Large intestine (tissue), 3 donors: Measurements from ENCODE around the gene SAMD15. TPM values are rescaled to one million over a fixed set of nuclear protein-coding genes. Genes with fewer than 3 reads are reported as not detected.

Experiments
- DNase-seq, 2 donors: peaks; one replicate each; pipeline versions ENCODE4 v3.0.0 to v3.0.0-alpha.2; 2013
- H3K27ac ChIP-seq: one replicate; pipeline ENCODE4 v1.5.1; 2013; ENCODE audit warnings: low read length
- H3K27me3 ChIP-seq: 2 replicates; pipeline ENCODE4 v1.6.1; 2013; ENCODE audit warnings: low read length; ENCODE audit not compliant: control insufficient read depth, insufficient read depth
- H3K36me3 ChIP-seq: 2 replicates; pipeline ENCODE4 v1.6.1; 2013; ENCODE audit warnings: low read length; ENCODE audit not compliant: control insufficient read depth, insufficient read depth
- H3K4me1 ChIP-seq: one replicate; pipeline ENCODE4 v1.6.1; 2013; ENCODE audit warnings: low read length; ENCODE audit not compliant: control insufficient read depth, insufficient read depth
- H3K4me3 ChIP-seq: one replicate; pipeline ENCODE4 v1.5.1; 2013; ENCODE audit warnings: low read length
- H3K9me3 ChIP-seq: one replicate; pipeline ENCODE4 v1.6.1; 2013; ENCODE audit warnings: mild to moderate bottlenecking, low read depth, low read length, moderate library complexity; ENCODE audit not compliant: control insufficient read depth
- WGBS: methylation state at CpG from one replicate; pipeline ENCODE4 v1.1.5; 2013; ENCODE audit warnings: low lambda C conversion rate; ENCODE audit not compliant: insufficient coverage; 5-methylcytosine and 5-hydroxymethylcytosine counted together
- polyA plus RNA-seq: library from polyadenylated mRNA; unstranded; fragments of 120-200 nt; gene quantifications from one replicate; pipeline ENCODE4 v1.2.1, GENCODE V29; 2013

SAMD15 gene
- polyA plus RNA-seq, 1 donor, result 1.6 TPM

DNA sequence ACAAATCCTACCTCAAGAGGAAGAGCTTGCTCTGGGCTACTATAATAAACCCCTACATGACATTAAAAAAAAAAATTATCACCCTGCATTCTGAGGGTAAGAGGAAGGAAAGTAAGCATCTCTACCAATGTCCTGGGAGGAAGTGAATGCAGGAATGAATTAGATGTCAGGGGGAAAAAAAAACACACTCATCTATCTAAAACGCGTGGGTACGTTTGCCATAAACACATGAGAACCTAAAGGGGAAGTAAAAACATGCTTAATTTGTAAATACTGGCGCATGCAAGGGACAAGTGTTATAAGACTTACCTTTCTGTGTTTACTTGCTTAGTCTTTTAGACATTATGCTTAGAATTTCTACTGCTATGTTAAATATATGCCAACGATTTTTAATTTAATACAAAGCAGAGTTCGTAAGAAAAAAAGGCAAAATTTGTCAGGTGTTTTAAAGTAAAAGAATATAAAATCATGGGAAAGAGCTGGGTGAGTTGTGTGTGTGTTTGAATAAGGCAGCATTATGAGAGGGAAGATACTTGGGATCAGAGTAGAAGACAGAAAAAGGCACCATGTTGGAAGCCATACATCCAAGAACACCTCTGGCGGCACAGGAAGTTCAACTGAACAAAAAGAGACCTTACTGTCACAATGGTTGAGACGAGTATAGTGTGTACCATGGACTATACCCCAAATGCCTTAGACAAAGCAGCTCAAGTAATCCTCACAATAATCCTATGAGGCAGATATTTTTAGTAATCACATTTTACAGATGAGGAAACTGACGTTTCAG is 1.8 kb upstream of the SAMD15 start:
- WGBS, result 88% methylated on average over 4 of the region's 9 CpGs
- Histone ChIP-seq H3K27ac (no peak overlapping the region), H3K4me3 (no peak overlapping the region)

DNA sequence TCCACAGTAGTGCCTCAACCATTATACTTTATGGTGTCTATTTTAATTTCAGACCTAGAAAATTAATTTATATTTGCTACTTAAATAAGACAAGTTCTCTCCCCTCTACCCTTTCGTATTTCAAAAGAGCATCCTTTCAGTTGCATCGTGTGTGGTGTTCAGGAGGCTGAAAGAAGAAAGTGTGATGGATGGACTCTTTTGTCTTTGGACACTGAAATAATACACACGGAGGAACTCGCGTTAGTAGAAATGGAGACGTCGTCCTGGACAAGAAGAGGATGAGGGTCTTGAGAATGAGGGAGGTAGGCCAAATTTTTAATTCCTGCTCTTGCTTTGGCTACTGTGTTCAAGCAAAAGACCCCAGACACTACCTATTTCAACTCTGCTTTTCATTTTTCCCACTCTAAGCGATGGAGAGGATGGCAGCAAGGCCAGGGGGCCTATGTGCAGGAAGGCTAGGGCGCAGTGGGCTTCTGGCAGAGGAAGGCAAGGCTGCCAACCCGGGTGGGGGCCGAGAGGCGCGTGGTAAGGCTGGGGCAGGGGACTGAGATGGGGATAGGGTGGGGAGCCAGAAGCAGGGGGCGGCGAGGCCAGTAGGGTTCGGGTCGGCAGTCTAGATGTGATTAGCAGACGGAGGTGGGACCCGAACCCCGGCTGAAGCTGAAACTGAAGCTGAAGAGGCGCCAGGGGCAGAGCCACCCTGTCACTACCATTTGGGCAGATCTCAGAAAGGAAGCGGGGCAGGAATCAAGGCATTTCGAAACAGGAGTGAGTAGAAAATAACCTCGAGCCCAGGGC is 1.0 kb upstream of the SAMD15 start:
- Histone ChIP-seq H3K4me1 (no peaks in the 10 kb centered on the region), H3K27me3 (no peaks in the 10 kb centered on the region), H3K27ac (peak overlapping the region; percentile 39), H3K4me3 (peak overlapping the region; percentile 90), H3K9me3 (no peaks in the 10 kb centered on the region), H3K36me3 (no peaks in the 10 kb centered on the region)
- DNase-seq, result peak in 1 of 2 donors; percentile 11
- WGBS, result no CpG with 5 or more reads among the region's 24 CpGs

More for the DNA sequence above, 1.8 kb upstream of the SAMD15 start:
- no peak for DNase-seq
- Histone ChIP-seq H3K9me3 (no peaks in the 10 kb centered on the region), H3K36me3 (no peaks in the 10 kb centered on the region), H3K4me1 (no peaks in the 10 kb centered on the region), H3K27me3 (no peaks in the 10 kb centered on the region)

DNA sequence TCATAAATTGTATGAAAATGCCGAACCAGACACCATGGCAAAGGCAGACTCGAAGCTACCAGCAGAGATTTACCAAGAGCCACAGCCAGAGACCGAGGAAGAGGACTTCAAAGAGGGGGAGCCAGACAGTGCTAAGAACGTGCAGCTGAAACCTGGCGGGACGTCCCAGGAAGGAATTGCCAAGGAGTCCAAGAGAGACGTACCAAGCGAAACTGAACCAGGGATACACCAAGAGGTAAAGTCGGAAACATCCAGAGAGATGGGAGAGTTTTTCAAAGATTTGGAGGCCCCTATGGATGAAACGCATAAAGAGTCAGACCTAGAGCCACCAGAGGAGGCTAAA is 294 bp downstream of the SAMD15 start:
- Histone ChIP-seq H3K4me3 (peak overlapping the region; percentile 90), H3K4me1 (no peaks in the 10 kb centered on the region), H3K9me3 (no peaks in the 10 kb centered on the region), H3K27me3 (no peaks in the 10 kb centered on the region), H3K36me3 (no peaks in the 10 kb centered on the region), H3K27ac (no peak overlapping the region)
- whole genome bisulfite sequencing, result 13% methylated on average over 3 of the region's 10 CpGs
- no peak for DNase-seq

DNA sequence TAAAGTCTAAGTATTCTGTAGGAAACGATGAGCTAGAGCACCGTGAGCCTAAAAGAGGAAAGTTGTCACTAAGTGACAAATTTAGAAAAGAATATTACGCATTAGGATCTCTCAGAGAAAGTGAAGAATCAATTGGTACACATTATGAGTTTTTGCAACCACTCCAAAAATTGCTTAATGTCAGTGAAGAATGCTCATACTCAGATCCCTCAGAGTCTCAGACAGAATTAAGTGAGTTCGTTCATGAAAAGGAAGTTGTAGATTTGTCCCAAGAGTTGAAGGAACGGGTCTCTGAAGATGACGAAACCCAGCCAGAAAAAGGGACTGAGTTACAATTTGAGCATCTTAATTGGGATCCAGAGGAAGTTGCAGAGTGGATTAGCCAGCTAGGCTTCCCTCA is 1.5 kb downstream of the SAMD15 start:
- DNase-seq, result no peak
- H3K27ac ChIP-seq, result no peak overlapping the region
- 96% methylated on average over 4 of the region's 6 CpGs for WGBS

DNA sequence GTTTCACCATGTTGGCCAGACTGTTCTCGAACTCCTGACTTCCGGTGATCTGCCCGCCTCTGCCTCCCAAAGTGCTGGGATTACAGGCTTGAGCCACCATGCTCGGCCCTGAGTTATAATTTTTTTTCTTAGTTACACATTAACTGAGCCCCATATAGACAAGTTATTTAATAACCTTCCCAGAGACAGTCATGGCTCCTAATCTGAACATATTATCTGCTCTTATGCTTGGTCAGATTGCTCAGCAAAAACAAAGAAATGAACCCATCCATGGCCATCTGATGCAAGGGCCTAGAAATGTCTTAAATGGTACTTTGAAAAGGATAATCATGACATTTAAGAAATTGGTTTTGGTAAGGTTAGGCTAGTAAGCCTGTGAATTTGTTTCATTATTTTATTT is 13.0 kb downstream of the SAMD15 start:
- DNase-seq, result peak; percentile 33 to 74
- no peak overlapping the region for H3K4me3 ChIP-seq
- H3K9me3 ChIP-seq, result no peaks in the 10 kb centered on the region
- H3K36me3 ChIP-seq, result no peaks in the 10 kb centered on the region
- WGBS, result no CpG with 5 or more reads among the region's 4 CpGs
- peaks cover 3% of the 10 kb centered on the region for H3K4me1 ChIP-seq
- peak overlapping the region; percentile 27 for H3K27ac ChIP-seq
- no peaks in the 10 kb centered on the region for H3K27me3 ChIP-seq

More for the DNA sequence above, 1.5 kb downstream of the SAMD15 start:
- no peak overlapping the region for H3K4me3 ChIP-seq
- peaks cover 2% of the 10 kb centered on the region for H3K4me1 ChIP-seq
- H3K36me3 ChIP-seq, result no peaks in the 10 kb centered on the region
- H3K27me3 ChIP-seq, result no peaks in the 10 kb centered on the region
- H3K9me3 ChIP-seq, result no peaks in the 10 kb centered on the region

DNA sequence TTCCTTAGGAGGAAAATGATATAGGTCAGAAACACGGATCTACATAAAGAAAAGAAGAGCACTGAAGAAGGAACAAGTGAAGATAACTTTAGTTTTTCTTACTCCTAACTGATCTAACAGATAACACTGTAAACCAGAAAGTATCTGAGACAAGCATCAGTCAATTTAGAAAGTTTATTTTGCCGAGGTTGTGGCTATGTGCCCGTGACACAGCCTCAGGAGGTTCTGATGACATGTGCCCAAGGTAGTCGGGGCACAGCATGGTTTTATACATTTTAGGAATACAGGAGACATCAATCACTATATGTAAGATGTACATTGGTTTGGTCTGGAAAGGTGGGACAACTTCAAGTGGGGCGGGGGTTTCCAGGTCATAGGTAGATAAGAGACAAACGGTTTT is 23.0 kb downstream of the SAMD15 start:
- Histone ChIP-seq H3K36me3 (no peaks in the 10 kb centered on the region), H3K27me3 (no peaks in the 10 kb centered on the region), H3K4me1 (no peaks in the 10 kb centered on the region), H3K4me3 (no peak overlapping the region), H3K9me3 (no peaks in the 10 kb centered on the region), H3K27ac (no peak overlapping the region)
- DNase-seq, result no peak
- 84% methylated on average over 3 of the region's 6 CpGs for WGBS

DNA sequence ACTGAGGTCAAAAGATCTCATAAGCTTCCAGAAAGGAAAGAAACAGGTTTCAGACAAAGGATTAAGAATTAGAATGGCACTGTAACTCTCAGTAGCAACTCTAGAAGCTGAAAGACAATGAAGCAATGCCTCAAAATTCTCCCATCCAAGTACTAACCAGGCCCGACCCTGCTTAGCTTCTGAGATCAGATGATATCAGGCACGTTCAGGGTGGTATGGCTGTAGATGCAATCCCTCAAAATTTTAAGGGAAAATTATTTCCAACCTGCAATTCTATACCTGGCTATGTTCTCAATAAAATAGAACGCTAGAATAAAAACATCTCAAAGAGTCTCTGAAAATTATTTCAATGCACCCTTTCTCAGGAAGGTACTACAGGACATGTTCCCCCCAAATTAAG is 26.6 kb downstream of the SAMD15 start:
- H3K9me3 ChIP-seq, result no peaks in the 10 kb centered on the region
- H3K27ac ChIP-seq, result no peak overlapping the region
- 80% methylated on average over 1 of the region's 3 CpGs for WGBS
- H3K4me1 ChIP-seq, result no peaks in the 10 kb centered on the region
- H3K4me3 ChIP-seq, result no peak overlapping the region
- DNase-seq, result no peak
- H3K27me3 ChIP-seq, result no peaks in the 10 kb centered on the region
- H3K36me3 ChIP-seq, result no peaks in the 10 kb centered on the region

DNA sequence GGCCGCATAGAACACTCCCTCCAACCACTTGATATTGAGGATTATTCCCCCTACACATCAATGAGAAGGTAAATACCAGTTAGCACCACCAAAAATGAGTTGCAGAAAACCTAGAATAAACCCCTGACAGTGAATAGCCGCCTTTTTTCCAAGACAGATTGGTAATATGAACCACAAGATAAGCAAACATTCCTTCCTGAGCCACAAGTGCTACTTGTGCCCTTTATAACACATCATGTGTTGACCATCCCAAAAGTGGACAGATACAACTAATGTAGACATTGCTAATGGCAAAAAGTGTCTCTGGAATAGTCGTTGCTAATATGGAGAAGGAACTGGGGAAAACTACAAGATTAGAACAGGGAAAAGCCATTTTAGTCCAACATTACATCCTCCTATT is 28.9 kb downstream of the SAMD15 start:
- H3K9me3 ChIP-seq, result no peaks in the 10 kb centered on the region
- no peak overlapping the region for H3K4me3 ChIP-seq
- H3K27ac ChIP-seq, result no peak overlapping the region
- DNase-seq, result no peak
- 60% methylated on average over 1 of the region's 3 CpGs for WGBS
- no peaks in the 10 kb centered on the region for H3K4me1 ChIP-seq
- H3K27me3 ChIP-seq, result no peaks in the 10 kb centered on the region
- no peaks in the 10 kb centered on the region for H3K36me3 ChIP-seq

DNA sequence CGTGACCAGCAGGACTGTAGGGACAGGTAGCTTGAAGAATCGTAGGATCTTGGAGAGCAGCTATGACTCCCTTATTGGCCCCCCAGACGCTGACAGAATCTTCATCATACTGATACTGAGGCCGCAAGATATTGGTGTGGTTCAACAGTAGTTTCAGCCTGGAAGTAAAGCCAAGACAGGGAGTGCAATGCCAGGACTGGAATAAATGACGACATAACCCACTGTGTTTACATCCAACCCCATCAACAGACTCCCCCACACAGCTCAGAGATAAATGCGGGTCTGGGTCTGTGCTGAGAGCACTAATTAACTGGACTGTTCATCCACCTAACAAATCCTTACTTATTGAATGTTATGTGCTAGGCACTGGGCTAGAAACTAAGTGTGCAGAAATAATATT is 29.5 kb downstream of the SAMD15 start:
- no peak overlapping the region for H3K4me3 ChIP-seq
- peak in 1 of 2 donors; percentile 5 for DNase-seq
- H3K4me1 ChIP-seq, result no peaks in the 10 kb centered on the region
- H3K27me3 ChIP-seq, result no peaks in the 10 kb centered on the region
- no CpG with 5 or more reads among the region's 6 CpGs for WGBS
- H3K9me3 ChIP-seq, result no peaks in the 10 kb centered on the region
- H3K36me3 ChIP-seq, result no peaks in the 10 kb centered on the region
- no peak overlapping the region for H3K27ac ChIP-seq

DNA sequence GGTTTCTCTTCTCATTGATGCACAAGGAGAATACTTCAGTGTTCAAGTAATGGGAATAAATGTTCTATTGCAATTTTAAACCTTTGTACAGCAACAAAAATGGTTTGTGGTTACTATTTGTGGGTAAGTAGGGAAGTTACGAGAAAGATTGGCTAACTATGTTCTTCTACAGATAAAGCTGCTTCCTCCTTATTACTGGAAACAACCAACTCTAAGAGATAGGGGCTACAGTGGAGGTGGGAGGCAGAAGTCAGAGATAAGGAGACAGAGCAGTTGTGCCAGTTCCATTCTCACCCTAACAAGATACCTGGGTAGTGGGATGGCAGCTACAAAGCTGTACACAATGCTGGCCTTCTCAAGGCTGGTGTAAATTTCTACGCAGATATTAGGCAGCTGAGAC is 30.0 kb downstream of the SAMD15 start:
- Histone ChIP-seq H3K36me3 (no peaks in the 10 kb centered on the region), H3K9me3 (no peaks in the 10 kb centered on the region), H3K27ac (no peak overlapping the region), H3K4me3 (no peak overlapping the region), H3K27me3 (no peaks in the 10 kb centered on the region), H3K4me1 (no peaks in the 10 kb centered on the region)
- no peak for DNase-seq
- no CpG with 5 or more reads among the region's 2 CpGs for WGBS
